ENCODE results near the gene RECK.

Gene RECK, protein sequence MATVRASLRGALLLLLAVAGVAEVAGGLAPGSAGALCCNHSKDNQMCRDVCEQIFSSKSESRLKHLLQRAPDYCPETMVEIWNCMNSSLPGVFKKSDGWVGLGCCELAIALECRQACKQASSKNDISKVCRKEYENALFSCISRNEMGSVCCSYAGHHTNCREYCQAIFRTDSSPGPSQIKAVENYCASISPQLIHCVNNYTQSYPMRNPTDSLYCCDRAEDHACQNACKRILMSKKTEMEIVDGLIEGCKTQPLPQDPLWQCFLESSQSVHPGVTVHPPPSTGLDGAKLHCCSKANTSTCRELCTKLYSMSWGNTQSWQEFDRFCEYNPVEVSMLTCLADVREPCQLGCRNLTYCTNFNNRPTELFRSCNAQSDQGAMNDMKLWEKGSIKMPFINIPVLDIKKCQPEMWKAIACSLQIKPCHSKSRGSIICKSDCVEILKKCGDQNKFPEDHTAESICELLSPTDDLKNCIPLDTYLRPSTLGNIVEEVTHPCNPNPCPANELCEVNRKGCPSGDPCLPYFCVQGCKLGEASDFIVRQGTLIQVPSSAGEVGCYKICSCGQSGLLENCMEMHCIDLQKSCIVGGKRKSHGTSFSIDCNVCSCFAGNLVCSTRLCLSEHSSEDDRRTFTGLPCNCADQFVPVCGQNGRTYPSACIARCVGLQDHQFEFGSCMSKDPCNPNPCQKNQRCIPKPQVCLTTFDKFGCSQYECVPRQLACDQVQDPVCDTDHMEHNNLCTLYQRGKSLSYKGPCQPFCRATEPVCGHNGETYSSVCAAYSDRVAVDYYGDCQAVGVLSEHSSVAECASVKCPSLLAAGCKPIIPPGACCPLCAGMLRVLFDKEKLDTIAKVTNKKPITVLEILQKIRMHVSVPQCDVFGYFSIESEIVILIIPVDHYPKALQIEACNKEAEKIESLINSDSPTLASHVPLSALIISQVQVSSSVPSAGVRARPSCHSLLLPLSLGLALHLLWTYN

DNA sequence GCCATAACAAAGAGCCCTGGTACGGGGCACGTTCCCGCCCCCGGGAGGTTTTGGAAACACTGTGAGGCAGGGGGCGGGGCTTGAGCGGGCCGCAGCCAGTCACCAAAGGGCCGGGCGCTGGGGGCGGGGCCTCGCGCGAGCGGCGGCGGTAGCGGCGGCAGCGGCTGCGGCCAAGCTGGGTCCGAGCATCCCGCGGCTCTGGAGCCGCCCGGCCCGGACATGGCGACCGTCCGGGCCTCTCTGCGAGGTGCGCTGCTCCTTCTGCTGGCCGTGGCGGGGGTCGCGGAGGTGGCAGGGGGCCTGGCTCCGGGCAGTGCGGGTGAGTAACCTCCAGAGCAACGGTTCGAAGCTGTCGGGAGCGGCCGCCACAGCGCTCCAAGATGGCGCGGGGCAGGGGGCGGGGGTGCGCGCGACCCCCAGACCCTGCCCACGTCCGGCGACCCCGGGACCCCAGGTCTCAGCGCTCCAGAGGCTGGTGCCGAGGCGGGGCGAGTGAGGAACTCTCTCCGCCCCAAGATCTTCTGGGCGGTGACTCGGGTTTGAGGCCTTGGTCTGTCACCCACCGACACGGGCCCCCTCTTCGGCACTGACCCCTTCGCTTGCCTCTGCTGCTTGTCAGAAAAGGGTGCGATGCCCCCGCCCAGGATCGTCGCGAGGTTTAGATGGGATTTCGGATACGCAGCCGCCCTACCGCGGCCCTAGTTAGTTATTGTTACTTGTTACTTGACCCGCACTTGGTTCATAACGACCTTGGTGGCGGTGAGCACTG is at the start of gene RECK:
TSS of gene RECK (plus strand) at position 134 of the 769 bp plus-strand sequence. CDS start at position 220, 86 bp downstream.
- in situ Hi-C loops (cut with MboI; ENCODE audit: low sequenced_read_pairs): no loop called here

DNA sequence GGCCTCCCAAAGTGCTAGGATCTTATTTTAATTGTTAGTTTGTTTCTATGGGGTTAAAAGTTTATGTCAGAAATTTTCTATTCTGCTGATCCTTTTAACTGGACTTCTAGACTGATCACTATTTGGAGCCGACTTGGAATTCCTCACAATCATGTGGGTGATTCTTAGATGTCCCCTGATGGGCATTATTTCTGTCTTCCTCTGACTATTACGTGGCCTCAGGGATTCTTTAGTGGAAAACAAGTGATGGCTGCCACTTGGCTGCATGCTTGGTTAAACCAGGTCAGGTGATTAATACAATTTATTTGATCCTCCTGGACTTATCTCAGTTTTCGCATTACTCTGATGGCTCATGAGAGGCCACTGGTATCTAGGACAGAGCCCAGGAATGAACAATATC is 46.6 kb upstream of the RECK start:
- in situ Hi-C loops (cut with MboI; ENCODE audit: low sequenced_read_pairs): loop anchor here (10.0 kb wide), 1 partner anchor 55 kb away; no protein-coding TSS in a partner anchor

DNA sequence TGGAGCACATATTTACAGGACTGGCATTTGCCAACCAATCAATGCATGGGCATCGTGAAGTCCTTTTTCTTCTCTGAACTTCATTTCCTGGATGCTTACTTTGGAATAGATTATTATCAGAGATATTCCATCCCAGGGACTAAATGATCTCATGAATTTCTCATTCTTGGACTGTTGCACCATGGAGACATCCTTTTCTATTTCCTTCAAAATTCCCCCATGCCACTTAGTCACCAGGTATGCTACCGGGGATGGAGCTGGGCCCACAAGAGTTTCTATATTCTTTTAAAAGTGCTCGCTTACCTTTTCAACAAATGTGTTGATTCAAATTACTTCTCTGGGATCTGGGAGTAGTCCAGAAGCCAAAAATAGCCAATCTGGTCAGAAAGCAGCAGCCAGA is 43.6 kb upstream of the RECK start:
- in situ Hi-C loops (cut with MboI; ENCODE audit: low sequenced_read_pairs): loop anchor here (10.0 kb wide), 1 partner anchor 58 kb away; no protein-coding TSS in a partner anchor

DNA sequence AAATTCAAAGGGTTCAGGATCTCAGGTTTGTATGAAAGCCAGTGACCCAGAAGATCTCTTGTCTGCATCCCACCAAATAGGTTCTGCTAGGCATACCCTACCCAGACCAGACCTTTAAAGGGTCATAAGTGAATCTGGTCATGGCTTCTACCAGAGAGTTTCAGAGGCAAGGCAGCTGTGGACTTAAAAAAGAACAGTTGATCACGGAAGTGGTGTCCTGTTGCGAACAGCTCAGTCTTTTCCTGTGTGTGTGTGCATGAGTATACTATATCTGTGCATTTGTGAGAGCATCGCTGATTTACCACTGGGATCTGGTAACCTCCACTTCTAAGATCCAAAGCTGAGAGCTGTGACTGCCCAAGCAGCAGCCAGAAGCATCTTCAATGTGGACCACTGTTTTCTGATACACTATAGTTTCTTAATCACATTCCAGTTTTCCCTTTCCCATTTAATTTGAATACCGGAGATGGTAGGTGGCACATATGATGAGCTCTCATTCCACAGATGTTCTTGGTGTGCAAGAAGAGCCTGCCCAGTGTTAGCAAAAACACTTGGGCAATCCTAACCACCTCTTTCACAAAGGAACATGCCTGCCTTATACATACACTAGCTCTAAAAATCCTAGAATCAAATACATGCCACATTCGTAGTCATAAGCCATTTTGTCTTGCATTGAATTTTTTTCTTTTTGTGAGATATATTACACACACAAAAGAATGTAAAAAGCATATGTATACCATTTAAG is 42.6 kb upstream of the RECK start:
- in situ Hi-C loops (cut with MboI; ENCODE audit: low sequenced_read_pairs): loop anchor here (10.0 kb wide), 1 partner anchor 59 kb away; no protein-coding TSS in a partner anchor

DNA sequence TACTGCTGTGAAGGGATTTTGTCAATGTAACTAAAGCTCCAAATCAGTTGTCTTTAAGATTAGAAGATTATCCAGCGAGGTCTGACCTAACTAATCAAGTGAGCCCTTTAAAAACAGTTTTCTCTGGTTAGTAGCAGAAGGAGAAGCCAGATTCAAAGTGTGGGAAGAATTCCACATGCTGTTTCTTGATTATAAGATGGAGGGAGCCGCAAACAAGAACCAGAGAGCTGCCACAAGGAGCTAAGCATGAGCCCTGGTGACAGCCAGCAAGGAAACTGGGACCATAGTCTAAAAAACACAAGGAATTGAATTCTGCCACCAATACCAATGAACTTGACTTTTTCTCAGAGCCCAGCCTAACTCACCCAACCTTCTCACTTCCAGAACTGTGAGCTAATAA is 41.8 kb upstream of the RECK start:
- in situ Hi-C loops (cut with MboI; ENCODE audit: low sequenced_read_pairs): loop anchor here (10.0 kb wide), 1 partner anchor 60 kb away; no protein-coding TSS in a partner anchor

DNA sequence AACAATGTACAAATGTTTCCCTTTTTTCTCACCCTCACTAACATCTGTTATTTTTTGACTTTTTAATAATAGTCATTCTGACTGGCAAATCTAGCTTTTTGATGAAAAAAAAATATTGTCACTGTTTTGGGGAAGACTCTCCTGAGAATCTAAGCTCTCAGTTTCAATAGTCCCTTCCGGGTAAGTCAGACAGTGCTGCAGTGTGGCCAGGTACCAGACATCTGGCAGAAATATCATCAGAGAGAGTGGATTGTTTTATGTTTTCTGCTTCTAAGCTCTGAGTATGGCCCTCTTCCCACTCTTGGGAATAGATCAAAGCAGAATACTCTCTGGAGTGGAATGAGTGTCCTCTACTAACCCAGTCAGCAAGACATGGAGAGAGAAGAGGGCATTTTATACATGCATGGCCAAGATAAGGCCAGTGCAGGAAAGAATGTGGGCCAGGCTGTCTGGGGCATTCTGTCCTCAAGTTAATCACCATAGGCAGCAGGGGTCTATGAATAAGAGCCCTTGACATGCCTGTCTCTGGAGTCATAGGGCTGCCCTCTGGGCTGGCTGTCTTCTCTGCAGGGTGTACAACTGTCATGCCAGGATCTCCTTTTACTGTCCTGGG is 40.2 kb upstream of the RECK start:
- in situ Hi-C loops (cut with MboI; ENCODE audit: low sequenced_read_pairs): loop anchor here (10.0 kb wide), 1 partner anchor 62 kb away; no protein-coding TSS in a partner anchor

DNA sequence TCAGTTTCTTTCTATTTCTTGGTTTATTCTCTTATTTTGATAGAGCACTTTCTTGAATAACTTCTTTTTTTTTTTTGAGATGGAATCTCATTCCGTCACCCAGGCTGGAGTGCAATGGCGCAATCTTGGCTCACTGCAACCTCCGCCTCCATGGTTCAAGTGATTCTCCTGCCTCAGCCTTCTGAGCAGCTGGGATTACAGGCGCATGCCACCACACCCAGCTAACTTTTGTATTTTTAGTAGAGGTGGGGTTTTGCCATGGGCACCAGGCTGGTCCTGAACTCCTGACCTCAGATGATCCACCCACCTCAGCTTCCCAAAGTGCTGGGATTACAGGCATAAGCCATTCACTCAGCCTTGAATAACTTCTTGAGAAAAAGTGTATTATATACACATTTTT is 39.7 kb upstream of the RECK start:
- in situ Hi-C loops (cut with MboI; ENCODE audit: low sequenced_read_pairs): loop anchor here (10.0 kb wide), 1 partner anchor 62 kb away; no protein-coding TSS in a partner anchor

DNA sequence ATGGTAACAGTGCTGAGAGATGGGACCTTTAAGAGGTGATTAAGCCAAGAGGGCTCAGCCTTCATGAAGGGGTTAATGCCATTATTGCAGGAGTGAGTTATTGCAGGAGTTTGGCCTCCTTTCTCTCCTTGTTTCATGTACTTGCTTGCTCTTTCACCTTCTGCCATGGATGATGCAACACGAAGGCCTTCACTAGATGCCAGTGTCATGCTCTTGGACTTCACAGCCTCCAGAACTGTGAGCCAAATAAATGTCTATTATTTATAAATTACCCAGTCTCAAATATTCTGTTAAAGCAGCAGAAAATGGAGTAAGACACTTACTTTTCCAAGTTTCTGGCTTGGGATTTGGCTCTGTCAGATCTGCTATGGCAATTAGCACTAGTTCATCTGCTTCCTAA is 38.4 kb upstream of the RECK start:
- in situ Hi-C loops (cut with MboI; ENCODE audit: low sequenced_read_pairs): loop anchor here (10.0 kb wide), 1 partner anchor 64 kb away; no protein-coding TSS in a partner anchor

DNA sequence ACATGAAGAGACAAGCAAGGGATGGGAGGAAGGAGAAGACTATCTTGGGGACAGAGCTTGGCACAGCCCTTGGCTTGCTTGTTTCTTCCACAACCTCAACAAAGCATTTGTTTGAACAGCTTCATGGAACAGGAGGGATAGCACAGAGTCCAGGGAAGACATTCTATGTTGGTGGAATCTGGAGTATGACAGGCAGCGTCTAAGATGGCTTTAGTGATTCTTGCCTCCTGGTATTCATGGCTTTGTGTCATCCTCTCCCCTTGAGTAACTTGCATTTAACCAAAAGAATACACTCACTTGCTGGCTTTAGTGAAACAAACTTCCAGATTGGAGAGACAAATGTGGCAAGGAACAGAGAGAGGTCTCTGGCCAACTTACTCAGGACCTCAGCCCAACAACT is 30.8 kb upstream of the RECK start:
- in situ Hi-C loops (cut with MboI; ENCODE audit: low sequenced_read_pairs): no loop called here

DNA sequence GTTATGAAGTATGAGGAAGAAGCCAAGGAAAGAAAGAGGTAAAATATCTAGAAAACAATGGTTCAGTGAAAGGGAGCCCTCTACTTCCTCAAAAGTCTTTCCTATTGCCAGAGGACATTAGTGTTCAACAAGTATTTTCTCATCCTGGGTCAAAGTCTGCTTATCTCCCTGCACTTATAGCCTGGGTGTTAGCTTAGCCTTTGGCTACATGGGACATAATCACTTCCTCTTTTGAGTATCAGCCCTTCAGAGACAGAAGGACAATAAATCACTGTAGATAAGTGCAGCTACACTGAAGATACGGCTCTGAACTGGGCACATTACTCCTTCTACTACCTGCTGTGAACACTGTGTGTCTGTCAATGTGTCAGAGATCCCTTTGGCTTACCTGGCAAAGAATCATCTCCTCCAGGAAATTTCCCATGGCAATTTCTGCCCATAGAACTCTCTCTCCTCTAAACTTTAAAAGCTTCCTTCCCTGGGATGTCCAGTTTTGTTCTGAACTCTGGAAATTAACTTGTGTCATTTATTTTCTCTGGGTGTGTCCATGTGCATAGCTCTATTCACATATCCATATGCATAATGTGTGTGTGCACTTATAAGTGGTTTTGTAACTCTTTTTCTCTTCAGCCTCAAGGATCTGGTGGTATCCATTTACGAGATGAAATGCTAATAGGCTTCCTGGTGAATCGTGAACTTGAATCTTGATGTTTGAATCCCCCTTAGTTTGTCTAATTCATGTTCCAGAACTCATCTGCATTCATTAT is 30.0 kb upstream of the RECK start:
- in situ Hi-C loops (cut with MboI; ENCODE audit: low sequenced_read_pairs): no loop called here

DNA sequence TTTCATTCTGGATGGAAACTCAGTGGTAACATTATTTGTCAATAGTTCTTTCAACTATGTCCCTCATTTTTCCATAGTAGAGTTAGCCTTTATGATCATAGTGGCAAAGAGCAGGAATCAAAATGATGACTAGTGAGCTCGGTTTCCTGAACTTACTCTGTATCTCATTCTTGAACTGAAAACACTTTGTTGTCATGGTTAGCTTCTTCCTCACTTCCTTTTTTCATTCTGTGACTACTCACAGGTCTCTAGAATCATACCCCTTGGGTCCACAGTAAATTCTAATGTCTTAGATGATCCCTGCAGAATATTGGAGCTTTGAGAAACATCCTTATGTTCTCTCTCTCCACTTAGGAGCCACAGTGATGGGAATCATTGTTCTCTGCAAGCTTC is 29.4 kb upstream of the RECK start:
- in situ Hi-C loops (cut with MboI; ENCODE audit: low sequenced_read_pairs): no loop called here

DNA sequence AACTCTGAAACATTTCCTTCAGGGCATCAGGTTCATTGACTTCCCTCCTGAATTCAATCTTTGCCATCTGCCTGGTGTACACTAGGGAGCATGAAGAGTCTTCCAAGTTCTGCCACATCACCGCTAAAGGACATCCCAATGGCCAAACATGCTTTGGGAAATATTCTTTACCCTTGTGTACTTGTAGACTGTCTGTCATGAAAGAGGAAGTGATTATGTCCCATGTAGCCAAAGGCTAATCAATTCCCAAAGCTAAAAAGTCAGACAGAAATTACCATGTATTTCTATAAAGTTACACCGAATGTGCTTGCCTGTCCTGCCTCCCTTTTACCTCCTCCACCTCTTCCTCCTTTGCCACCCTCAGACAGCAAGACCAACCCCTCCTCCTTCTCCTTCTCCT is 28.9 kb upstream of the RECK start:
- in situ Hi-C loops (cut with MboI; ENCODE audit: low sequenced_read_pairs): no loop called here

DNA sequence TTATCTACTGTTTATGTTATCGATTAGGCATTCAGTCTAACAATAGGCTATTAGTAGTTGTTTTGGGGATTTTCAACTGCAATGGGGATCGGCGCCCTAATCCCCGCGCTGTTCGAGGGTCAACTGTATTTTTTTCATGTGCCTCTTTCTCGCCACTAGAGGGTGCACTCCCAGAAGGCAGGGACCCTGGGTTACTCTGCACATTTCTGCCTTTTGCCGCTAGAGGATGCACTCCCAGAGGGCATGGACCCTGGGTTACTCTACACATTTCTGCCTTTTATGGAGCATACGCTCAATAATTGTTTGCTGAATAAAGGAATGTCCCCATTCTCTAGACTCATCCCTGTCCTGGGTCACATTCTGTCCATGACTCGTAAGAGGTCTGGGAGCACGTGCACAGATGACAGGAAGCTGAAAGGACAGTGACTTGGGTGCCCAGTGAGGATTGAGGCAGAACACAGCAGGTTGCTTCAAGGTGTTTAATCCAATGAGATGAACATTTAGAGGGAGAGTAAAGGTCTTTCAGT is 27.9 kb upstream of the RECK start:
- in situ Hi-C loops (cut with MboI; ENCODE audit: low sequenced_read_pairs): no loop called here

DNA sequence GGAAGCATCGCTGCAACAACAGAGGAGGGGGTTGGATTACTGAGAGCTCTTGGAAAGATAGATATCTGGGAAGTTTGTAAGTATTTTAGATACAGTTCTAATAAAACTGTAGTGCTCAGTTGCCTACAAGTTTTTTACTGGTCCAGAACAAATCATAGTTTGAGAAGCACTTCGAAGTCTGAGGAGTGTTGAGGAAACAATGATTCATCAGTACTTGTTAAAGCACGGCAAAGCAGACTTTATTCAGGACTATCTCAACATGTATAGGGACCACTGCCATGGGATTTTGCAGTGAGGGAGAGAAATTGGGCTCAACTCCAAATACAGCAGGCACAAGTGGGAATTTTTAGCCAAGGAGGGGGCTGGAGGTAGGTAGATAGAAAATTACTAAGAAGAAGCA is 25.3 kb upstream of the RECK start:
- in situ Hi-C loops (cut with MboI; ENCODE audit: low sequenced_read_pairs): no loop called here

DNA sequence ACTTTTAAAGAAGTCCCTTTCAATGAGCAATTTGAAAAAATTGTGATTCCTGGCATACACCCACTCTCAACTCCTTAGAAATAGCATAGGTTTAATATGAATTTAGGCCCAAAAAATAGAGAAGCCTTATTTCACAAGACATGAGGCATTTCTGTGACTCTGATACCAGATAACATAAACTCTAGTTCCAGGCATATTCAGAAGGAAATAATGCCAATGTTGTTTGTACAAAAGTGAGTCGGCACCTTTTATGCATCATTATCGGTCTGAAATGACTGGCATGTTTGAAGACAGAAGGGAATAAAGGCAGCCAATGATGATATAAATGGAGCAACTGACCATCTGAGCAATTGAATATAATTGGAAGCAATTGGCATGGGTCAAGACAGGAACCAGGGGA is 19.4 kb upstream of the RECK start:
- in situ Hi-C loops (cut with MboI; ENCODE audit: low sequenced_read_pairs): no loop called here

DNA sequence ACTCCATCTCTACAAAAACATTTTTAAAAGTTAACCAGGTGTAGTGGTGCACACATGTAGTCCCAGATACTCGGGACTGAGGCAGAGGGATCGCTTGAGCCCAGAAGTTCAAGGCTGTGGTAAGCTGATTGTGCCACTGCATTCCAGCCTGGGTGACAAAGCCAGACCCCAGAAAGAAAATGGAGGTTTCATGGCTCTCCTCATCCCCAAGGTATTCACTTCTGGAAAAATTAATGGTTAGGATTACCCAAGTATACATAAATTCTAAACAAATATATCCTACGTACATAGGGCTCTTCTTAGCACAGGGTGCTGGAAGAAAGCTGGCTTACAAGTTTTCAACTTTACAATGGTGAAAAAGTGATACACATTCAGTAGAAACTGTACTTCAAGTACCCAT is 18.6 kb upstream of the RECK start:
- in situ Hi-C loops (cut with MboI; ENCODE audit: low sequenced_read_pairs): no loop called here

DNA sequence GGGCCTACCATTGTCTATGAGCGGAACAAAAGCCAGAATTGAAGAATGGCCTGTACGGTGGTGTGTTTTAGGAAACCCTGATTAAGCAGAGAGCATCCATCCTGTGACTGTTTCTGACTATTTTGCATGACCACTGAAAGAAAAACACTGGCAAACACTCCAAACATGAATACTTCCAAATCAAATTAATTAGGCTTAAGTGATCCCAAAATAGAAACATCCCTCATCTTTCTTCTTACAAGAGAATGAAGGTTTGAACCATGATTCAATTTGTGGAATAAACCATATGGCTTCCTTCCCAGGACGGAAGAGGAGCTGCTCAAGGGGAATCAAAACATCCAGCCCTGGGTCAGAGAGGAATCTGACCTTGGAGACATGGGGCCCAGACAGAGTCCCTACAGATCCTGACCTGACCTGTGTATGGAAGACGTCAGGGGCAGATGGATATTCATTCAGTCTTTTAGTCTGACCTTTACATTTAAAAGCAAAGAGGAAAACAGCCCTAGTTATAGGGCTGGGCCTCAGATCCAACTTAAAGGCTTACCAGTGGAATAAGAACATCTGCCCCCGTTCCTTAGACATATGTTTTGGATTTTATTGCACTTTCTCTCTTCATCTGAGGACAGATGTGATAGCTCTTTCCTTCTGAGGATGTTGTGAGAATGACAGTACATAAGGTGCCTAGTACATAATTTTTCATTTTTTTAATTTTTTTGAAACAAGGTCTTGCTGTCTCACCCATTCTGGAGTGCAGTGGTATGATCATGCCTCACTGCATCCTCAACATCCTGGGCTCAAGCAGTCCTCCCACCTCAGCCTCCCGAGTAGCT is 17.6 kb upstream of the RECK start:
- in situ Hi-C loops (cut with MboI; ENCODE audit: low sequenced_read_pairs): no loop called here

DNA sequence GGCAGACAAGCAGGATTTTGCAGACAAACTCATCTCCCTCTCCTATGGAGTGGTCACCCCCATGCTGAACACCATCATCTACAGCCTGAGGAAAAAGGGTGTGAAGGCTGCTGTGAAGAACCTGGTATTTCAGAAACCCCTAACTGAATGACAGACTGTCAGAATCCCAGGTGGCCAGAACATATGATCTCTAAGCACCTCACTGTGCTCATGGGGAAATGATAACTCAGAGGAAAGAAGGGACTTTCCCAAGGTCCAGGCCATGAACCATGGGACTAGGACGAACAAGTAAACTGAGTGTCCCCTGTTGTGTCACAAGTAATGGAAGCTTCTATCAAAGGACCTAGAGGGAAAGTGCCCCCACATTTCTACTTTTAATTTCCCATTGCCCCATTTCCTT is 14.7 kb upstream of the RECK start:
- in situ Hi-C loops (cut with MboI; ENCODE audit: low sequenced_read_pairs): no loop called here
